Uterus (tissue), 2 donors: ENCODE measurements around the gene TRIM17.
"Not testable (repeated sequence)": the region's sequence is repeated elsewhere in the genome, so short reads cannot be mapped to it uniquely, and the experiment has no call there.

Experiments
- POLR2A ChIP-seq, 2 donors: fragments of 450-650 bp; IDR thresholded peaks; one replicate each; pipeline ENCODE4 v1.6.1; 2016; ENCODE audit warnings: antibody characterized with exemption in 2 of 2, mild to moderate bottlenecking in 1 of 2, moderate library complexity in 1 of 2
- TF ChIP-seq, protein P1 (sequence below), 4 experiments: fragments of 200-600 bp in 2 of 4; fragments of 450-650 bp in 2 of 4; sonication (generic) in 2 of 4; IDR thresholded peaks; one replicate each; pipeline ENCODE4 v1.5.1; 2016 to 2019; ENCODE audit warnings: antibody characterized with exemption in 4 of 4, mild to moderate bottlenecking in 2 of 4, moderate library complexity in 1 of 4

DNA sequence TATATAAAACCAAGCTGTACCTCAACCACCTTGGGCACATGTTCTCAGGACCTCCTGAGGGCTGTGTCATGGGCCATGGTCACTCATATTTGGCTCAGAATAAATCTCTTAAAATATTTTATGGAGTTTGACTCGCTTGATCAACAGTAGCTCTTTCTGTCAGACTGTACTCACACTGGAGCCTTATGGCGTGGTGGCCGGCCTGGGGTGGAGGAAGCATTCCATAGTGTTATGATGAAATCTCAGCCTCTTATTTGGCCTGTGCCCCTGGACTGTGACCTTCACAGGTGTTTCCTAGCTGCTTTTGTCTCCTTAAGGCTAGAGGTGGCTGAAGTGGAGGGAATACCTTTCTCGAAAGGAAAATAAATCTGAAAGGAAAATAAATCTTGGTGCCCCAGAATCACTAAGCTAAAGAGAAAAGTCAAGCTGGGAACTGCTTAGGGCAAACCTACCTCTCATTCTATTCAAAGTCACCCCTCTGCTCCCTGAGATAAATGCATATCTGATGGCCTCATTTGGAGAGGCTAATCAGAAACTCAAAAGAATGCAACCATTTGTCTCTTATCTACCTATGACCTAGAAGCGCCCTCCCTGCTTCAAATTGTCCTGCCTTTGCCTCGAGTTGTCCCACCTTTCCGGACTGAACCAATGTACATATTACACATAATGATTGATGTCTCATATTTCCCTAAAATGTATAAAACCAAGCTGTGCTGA, 16.8 kb upstream of the TRIM17 start:
- TF ChIP-seq, protein P1, sequence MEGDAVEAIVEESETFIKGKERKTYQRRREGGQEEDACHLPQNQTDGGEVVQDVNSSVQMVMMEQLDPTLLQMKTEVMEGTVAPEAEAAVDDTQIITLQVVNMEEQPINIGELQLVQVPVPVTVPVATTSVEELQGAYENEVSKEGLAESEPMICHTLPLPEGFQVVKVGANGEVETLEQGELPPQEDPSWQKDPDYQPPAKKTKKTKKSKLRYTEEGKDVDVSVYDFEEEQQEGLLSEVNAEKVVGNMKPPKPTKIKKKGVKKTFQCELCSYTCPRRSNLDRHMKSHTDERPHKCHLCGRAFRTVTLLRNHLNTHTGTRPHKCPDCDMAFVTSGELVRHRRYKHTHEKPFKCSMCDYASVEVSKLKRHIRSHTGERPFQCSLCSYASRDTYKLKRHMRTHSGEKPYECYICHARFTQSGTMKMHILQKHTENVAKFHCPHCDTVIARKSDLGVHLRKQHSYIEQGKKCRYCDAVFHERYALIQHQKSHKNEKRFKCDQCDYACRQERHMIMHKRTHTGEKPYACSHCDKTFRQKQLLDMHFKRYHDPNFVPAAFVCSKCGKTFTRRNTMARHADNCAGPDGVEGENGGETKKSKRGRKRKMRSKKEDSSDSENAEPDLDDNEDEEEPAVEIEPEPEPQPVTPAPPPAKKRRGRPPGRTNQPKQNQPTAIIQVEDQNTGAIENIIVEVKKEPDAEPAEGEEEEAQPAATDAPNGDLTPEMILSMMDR (IDR thresholded peaks at IDR 0.05) = not testable (repeated sequence)
- TF ChIP-seq POLR2A (IDR thresholded peaks at IDR 0.05) = not testable (repeated sequence)
